Measurements from ENCODE around the gene MPRIP.

MPRIP gene

DNA sequence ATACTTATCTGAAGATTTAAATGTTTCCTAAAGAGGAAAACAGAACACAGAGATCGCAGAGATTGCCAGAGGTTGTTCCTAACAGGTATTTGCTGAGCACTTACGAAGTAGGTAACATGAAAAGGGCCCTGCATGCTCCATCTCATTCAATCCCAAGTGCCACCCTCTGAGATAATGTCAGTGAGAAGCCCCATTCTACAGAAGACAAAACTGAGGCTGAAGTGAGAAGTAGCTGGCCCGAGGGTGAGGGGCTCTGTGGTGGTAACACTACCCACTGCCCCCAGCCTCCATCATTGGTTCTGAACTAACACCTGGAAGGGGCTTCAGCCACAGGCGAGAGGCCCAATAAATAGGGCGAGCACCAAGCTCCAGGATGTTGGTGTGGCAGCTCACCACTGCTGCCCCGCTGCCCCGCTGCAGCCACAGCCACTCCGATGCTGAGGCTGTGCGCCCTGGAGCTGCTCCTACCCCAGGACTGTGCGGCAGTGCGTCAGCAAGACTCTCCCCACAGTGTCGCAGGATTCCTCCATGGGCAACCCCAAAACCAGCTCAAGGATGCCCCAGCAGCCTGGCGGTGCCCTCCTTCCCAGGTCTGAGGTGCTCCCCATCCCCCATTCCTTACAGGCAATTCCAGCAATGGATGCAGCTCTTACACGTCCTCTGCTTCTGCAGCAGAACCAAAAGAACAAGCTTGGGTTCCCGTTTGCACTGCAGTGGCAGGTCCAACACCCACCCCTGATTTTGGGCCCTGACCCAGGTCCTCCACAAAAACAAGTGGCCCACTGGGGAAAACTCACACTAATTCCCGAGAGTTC is 184.4 kb downstream of the MPRIP start:
- DNase-seq: no peak

DNA sequence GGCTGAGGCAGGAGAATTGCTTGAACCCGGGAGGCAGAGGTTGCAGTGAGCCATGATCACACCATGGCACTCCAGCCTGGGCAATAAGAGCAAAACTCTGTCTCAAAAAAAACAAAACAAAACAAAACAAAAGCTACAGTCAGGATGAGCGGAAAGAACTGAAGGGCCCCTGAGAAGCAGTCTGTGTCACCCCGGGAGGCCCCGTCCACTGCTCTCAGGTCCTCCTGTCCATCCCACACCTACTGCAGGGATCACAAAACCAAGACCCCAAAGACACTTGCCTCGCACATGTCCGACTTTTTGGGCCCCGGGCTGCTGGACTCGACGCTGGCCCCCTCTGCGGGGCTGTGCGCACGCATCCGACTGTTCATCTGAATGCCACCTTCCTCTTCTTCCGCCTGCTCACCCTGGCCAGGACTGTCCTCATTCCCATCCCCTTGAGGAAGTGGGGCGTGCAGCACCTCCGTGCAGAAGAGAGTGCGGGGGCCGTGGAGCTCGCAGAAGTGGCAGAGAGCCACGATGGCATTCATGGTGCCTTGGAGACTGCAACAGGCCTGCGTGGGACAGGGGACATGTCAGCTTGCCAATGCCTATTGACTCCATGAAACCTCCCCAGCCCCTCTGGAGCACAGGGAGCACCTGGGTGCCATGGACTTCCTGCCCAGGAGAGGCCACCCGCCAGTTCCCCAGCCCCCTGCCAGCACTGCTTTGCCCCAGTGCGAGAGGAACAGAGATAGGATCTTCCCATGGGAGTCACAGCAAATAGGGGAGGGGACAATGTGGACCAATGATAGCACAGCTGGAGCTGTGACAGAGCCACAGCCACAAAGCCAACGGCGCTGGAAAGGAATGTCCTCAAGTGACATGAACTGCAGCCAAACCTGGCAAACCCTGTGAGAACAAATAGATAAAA is 185.6 kb downstream of the MPRIP start:
- no peak for DNase-seq

- no peak for DNase-seq
These were observed 186.4 kb downstream of the MPRIP start for GRCh38 chr17:17228521-17229279.

DNA sequence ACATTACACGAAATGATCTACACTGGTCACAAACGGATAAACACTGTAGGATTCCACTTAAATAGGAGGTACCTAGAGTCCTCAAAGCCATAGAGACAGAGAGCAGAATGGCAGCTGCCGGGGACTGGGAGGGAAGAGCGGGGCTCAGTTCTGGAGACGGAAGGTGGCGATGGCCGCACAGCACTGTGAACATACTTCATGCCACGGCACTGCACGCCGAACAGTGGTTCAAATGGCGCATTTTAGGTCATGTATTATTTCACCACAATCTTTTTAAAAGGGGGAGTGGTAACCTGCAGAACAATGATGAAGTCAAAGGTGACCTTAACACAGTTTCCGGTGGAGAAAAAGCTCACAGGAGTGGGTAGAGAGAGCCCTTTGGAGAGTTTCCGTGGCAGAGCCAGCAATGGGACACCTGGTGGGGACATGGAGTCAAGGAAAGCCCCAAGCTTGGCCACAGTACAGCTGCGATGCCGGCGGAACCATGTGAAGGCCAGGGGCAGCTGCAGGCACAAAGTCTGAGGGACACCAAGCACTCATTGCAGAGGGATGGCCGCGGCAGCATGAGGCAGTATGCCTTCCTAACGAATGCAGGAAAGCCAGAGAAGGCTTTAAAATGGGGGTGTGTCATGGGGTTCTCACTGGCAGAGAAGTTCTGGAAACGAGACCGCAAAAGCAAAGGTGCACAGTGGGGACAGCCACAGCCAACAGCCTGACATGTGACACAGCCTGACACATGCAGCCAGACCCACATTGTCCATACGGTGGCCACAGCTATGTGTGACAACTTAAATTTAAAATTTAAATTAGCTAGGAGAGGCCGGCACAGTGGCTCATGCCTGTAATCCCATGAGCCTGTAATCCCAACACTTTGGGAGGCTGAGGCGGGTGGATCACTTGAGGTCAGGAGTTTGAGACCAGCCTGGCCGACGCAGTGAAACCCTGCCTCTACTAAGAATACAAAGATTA is 187.4 kb downstream of the MPRIP start:
- no peak for DNase-seq

- no peak for DNase-seq
These were observed 189.5 kb downstream of the MPRIP start for GRCh38 chr17:17231621-17232302.

DNA sequence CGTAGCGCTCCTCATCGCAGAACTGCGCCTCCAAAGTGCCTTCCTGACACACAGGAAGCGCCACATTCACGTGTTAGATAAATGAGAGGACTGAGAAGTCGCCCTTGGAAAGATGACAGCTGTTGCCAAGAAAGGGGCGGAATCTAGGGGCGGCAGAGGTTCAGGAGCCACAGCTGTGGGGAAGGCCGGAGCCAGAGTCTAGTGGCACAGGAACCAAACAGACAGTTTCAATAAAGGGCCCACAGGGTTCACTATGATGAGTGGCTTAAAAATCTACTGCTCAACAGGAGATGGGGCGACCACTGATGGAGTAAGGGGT is 190.0 kb downstream of the MPRIP start:
- DNase-seq: no peak

DNA sequence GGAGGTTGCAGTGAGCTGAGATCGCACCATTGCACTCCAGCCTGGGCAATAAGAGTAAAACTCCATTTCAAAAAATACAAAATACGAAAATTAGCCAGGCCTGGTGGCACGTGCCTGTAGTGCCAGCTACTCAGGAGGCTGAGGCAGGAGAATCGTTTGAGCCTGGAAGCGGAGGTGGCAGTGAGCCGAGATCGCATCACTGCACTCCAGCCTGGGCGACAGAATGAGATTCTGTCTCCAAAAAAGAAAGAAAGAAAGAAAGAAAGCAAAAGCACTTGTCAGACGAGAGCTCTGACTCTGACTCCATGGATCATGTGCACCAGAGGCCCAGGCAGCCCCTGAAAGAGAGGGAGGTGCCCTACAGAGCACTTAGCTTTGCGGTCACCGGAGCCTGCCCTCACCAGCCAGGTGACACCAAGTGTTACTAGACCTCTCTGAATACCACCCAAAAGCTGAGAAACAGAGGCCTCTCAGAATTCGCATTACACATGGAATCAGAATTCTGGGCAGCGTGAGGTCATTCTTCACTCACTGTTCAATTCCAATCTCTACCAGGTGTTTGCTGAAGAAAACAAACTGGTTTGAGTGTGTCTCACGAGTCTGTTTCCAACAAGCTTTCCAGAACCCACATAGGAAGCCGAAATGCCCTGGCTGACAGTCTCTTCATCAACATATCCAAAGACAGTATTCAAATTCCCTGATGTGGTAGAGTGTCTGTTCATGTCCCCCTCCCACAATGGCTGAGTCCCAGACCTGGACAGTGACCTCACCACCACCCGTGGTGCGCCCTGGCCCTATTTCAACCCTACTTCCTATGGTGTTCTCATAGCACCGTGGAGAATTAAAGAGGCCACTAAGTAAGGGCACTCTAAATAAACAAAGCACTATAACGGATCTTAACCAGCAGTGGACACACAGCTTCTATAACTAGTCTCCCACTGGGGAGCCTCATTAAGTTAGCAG is 193.2 kb downstream of the MPRIP start:
- no peak for DNase-seq

DNA sequence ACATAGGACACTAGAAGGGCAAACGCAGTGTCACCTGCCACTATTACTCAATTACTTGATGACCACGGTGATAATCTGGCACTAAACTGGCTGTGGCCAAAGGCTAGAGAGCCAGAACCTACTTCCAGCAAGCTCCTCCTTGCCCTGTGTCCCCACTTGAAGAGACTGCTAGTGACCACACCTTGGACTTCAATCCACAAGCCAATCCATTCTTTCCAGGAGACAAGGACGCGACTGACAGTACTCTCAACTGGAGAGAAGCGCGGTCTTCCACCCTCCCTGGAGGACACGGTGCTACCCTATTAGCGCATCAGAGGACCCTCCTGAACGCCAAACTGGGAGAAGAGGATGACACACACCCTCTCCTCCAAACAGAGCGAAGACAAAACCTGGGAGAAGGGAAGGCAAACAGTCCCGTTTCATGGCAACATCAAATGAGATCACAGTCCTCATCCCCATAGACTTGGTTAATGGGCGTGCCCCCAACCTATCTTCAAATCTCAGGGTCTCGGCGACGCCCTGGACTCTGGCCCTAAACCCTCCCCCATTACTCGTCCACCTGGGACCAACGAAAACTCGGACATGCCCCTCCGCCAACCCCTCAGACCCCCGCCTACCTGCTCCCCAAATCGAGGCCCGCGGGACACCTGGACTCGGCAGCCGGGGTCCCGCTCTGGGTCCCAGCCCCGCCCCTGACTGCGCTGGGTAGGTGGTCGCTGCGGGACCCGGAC is 194.2 kb downstream of the MPRIP start:
- DNase-seq: no peak

GRCh38 chr17:17237026-17237799 is 195.0 kb downstream of the MPRIP start, which contains the start of gene FLCN:
Gene FLCN (minus strand): TSS chr17:17237168. CDS start chr17:17228137, 9,031 bp downstream.
- DNase-seq: peak; percentile 83

DNA sequence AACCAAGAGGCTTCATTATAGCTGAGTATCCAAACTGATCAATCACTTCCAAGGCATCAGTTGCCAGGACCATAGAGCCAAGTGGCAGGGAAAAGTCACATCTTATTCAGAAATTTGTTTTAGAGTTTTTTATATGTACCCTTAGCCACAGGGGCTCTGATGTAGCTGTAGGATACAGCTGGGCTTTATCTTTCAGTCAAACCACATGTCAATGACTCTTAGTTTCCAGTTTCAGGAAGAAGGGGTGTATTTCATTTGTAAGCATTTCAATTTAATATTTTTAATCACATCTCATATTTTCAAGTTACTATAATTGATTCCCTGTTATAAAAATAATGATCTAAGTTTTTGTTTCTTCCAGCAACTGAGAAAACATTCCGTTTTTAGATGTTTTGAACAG is 197.6 kb downstream of the MPRIP start:
- no peak for DNase-seq

DNA sequence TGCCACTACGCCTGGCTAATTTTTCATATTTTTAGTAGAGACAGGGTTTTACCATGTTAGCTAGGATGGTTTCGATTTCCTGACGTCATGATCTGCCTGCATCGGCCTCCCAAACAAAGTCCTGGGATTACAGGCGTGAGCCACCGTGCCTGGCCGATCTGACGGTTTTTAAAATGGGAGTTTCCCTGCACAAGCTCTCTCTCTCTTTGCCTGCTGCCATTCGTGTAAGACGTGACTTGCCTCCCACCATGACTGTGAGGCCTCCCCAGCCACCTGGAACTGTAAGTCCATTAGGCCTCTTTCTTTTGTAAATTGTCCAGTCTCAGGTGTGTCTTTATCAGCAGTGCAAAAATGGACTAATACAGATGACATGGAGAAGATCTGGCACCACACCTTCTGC is 199.4 kb downstream of the MPRIP start:
- no peak for DNase-seq

DNA sequence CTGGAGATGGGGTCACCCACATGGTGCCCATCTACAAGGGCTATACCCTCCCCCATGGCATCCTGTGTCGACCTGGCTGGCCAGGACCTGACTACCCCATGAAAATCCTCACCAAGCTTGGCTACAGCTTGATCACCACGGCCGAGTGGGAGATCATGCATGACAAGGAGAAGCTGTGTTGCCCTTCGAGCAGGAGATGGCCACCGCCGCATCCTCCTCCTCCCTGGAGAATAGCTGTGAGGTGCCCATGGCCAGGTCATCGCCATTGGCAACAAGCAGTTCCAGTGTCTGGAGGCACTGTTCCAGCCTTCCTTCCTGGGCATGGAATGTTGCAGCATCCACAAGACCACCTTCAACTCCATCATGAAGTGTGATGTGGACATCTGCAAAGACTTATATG is 200.0 kb downstream of the MPRIP start:
- DNase-seq: no peak

Data from NCI-H2171 (cell line).